Stimulated activated memory B cell treated with anti-CD40 and anti-IgM and Interleukin-4, amounts not matched to agents 10 μg/mL and 1 μg/mL and 100 μg/mL, for 72 hours (primary cell): ENCODE measurements around the gene MAPKAPK2.
"Not testable (repeated sequence)": the region's sequence is repeated elsewhere in the genome, so short reads cannot be mapped to it uniquely, and the experiment has no call there.

Source experiments
- ATAC-seq: fragments of 150-1000 bp; cut with Tn5 transposase; 2 replicates; pipeline ENCODE4 v1.10.0; 2021
- H3K27ac Mint-ChIP-seq: one replicate; pipeline ENCODE4 v1.8.0; 2022; ENCODE audit warnings: mild to moderate bottlenecking, mixed read lengths
- H3K27me3 Mint-ChIP-seq: one replicate; pipeline ENCODE4 v1.8.0; 2022; ENCODE audit warnings: mixed read lengths
- H3K36me3 Mint-ChIP-seq: one replicate; pipeline ENCODE4 v1.8.0; 2022; ENCODE audit warnings: mixed read lengths
- H3K4me1 Mint-ChIP-seq: one replicate; pipeline ENCODE4 v1.8.0; 2022; ENCODE audit warnings: mixed read lengths
- H3K4me3 Mint-ChIP-seq: one replicate; pipeline ENCODE4 v1.8.0; 2022; ENCODE audit warnings: mild to moderate bottlenecking, moderate library complexity, mixed read lengths
- H3K9me3 Mint-ChIP-seq: one replicate; pipeline ENCODE4 v1.8.0; 2022; ENCODE audit warnings: mixed read lengths

MAPKAPK2 gene

DNA sequence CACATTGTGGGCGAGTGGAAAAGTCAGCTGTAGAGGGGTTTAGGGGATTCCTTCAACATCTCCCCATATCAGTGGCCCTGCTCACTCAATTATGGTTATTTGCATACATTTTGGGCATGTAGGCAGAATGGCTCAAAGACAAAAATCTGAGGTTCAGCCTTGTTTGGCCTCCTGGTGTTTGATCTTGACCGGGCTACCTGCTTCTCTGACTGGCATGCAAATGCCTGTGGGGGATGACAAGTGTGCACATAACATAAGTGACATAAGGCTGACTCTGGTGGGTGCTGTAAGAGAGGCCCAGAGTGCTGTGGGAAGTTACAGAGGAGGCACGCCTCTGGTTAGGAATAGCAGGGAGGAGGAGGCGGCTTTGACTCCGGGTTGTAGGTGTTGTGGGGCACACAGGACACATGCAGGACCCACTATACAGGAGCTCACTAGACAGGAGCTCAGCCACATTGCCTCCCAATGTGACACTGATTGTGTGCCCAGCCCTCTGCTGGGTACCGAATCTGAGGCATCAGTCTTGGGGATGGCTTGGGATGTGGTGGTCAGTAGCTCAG is 56.5 kb downstream of the MAPKAPK2 start:
- H3K27me3 Mint-ChIP-seq, result no peaks in the 10 kb centered on the region
- H3K4me3 Mint-ChIP-seq, result no peak overlapping the region
- no peak for ATAC-seq
- H3K27ac Mint-ChIP-seq, result peak overlapping the region; percentile 26
- peaks cover 85% of the 10 kb centered on the region for H3K4me1 Mint-ChIP-seq
- H3K36me3 Mint-ChIP-seq, result no peaks in the 10 kb centered on the region
- no peaks in the 10 kb centered on the region for H3K9me3 Mint-ChIP-seq

GRCh38 chr1:206742719-206743383 is 58.1 kb downstream of the MAPKAPK2 start:
- Mint-ChIP-seq H3K9me3 (no peaks in the 10 kb centered on the region), H3K36me3 (no peaks in the 10 kb centered on the region), H3K27ac (peak overlapping the region; percentile 73), H3K4me3 (peak overlapping the region; percentile 15), H3K4me1 (peaks cover 68% of the 10 kb centered on the region), H3K27me3 (no peaks in the 10 kb centered on the region)
- ATAC-seq, result peak; percentile 40

- no peaks in the 10 kb centered on the region for H3K36me3 Mint-ChIP-seq
- no peaks in the 10 kb centered on the region for H3K27me3 Mint-ChIP-seq
- no peak overlapping the region for H3K4me3 Mint-ChIP-seq
- no peaks in the 10 kb centered on the region for H3K9me3 Mint-ChIP-seq
- peak overlapping the region; percentile 10 for H3K27ac Mint-ChIP-seq
- no peak for ATAC-seq
- H3K4me1 Mint-ChIP-seq, result peaks cover 50% of the 10 kb centered on the region
Measured at GRCh38 chr1:206744683-206745082, 60.0 kb downstream of the MAPKAPK2 start.

DNA sequence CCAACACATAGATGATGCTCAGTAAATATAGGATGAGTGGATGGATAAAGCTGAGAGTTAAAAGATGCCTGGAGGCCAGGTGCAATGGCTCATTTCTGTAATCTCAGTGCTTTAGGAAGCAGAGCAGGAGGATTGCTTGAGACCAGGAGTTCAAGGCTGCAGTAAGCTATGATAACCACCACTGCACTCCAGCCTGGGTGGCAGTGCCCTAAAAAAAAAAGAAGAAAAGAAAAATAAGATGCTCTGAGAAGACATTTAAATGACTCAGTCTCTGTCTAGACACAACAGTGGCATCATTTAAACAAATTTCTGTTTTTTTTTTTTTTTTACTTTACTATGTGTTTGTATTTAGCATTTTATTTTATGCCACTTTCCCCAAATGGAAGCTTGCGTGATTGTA is 60.6 kb downstream of the MAPKAPK2 start:
- no peaks in the 10 kb centered on the region for H3K9me3 Mint-ChIP-seq
- no peaks in the 10 kb centered on the region for H3K36me3 Mint-ChIP-seq
- no peak overlapping the region for H3K4me3 Mint-ChIP-seq
- no peak overlapping the region for H3K27ac Mint-ChIP-seq
- no peak for ATAC-seq
- peaks cover 45% of the 10 kb centered on the region for H3K4me1 Mint-ChIP-seq
- no peaks in the 10 kb centered on the region for H3K27me3 Mint-ChIP-seq

DNA sequence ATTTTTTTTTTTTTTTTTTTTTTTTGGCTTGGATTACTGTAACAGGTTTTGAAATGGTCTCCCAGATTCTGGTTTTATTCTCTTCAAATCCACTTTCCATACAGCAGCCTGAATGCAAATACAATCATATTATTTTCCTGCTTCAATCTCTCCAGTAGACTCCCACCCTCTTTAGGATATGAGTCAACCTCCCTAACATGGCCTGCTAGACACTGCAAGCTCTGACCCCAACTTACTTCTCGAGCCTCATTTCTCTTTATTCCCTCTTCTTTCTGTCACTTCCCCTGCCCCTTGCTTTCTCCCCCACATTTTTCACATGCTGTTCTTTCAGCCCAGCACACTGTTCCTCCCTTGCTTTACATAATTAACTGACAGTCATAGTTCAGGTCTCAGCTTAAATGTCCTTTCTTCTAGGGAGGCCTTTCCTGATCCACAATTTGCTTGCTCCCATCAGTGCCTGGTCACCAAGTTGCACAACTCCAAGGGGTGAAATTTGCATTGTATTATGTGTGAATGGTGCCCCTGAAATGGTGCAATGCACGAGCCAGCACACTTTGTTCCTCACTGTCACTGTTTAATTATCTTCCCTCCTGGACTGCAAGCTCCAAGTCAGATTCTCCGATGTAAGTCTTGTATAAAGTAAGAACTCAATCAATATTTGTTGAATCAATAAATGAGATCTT is 63.8 kb downstream of the MAPKAPK2 start:
- Mint-ChIP-seq H3K27ac (no peak overlapping the region), H3K9me3 (no peaks in the 10 kb centered on the region), H3K36me3 (no peaks in the 10 kb centered on the region), H3K4me3 (no peak overlapping the region), H3K27me3 (peaks cover 10% of the 10 kb centered on the region), H3K4me1 (peaks cover 23% of the 10 kb centered on the region)
- ATAC-seq, result no peak

- ATAC-seq, result no peak
- Mint-ChIP-seq H3K27me3 (peaks cover 10% of the 10 kb centered on the region), H3K9me3 (no peaks in the 10 kb centered on the region), H3K27ac (no peak overlapping the region), H3K4me3 (no peak overlapping the region), H3K36me3 (no peaks in the 10 kb centered on the region), H3K4me1 (peaks cover 9% of the 10 kb centered on the region)
Measured at GRCh38 chr1:206751891-206752290, 67.2 kb downstream of the MAPKAPK2 start.

- Mint-ChIP-seq H3K4me1 (peaks cover 9% of the 10 kb centered on the region), H3K4me3 (peak overlapping the region; percentile 18), H3K9me3 (no peaks in the 10 kb centered on the region), H3K27me3 (peaks cover 10% of the 10 kb centered on the region), H3K36me3 (no peaks in the 10 kb centered on the region), H3K27ac (no peak overlapping the region)
- ATAC-seq, result no peak
Measured at GRCh38 chr1:206752481-206752880, 67.8 kb downstream of the MAPKAPK2 start.

GRCh38 chr1:206753141-206753540 is 68.4 kb downstream of the MAPKAPK2 start:
- H3K9me3 Mint-ChIP-seq, result no peaks in the 10 kb centered on the region
- H3K4me1 Mint-ChIP-seq, result peaks cover 9% of the 10 kb centered on the region
- H3K4me3 Mint-ChIP-seq, result no peak overlapping the region
- peaks cover 10% of the 10 kb centered on the region for H3K27me3 Mint-ChIP-seq
- H3K36me3 Mint-ChIP-seq, result no peaks in the 10 kb centered on the region
- ATAC-seq, result no peak
- H3K27ac Mint-ChIP-seq, result no peak overlapping the region

DNA sequence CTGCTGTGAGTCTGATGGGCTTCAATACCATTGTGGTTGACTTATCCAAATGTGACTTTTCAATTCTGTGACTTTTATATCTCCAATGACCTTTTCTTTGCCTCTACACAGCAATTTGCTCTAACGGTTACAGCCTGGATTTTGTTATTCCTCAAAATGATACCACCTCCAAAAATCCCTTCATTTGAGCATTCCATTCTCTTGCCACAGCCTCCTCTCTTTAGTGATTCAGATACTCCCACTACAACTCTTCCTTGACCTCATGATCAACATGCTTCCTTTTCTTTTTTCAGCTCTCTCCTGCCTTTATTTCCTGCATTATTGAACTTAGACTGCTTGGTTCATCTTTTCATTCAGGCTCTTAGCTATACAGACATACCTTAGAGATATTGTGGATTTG is 69.3 kb downstream of the MAPKAPK2 start:
- ATAC-seq, result no peak
- Mint-ChIP-seq H3K27ac (no peak overlapping the region), H3K4me3 (no peak overlapping the region), H3K27me3 (peaks cover 10% of the 10 kb centered on the region), H3K4me1 (peaks cover 9% of the 10 kb centered on the region), H3K36me3 (no peaks in the 10 kb centered on the region), H3K9me3 (no peaks in the 10 kb centered on the region)

DNA sequence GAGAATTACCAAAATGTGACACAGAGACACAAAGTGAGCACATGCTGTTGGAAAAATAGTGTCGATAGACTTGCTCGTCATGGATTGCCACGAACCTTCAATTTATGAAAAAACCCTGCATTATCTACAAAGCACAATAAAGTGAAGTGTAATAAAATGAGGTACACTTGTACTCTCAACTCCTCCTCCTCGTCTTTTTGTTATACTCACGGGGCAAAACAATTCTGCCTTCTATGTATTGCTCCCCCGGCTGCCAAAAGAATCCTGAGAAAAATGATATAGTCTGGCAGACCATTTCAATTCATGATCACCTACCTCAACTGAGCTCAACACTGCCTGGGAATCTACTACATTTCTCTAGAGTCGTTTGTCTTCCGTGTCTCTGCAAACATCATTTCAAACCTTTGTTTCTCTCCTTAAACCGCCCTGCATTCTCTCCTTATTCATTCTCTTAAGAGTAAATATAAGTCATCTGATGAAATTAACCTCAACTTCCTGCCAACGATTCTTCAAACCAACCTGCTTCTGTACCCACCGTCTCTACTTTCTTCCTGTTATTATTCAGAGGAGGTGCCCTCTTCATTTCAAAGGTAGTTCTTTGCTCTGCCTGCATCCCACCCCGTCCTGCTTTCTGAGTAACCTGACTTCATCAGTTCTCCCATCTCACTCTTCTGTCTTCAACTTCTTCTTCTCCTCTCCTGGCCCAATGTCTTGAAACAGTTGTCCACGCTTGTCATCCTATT is 73.0 kb downstream of the MAPKAPK2 start:
- peak; percentile 67 for ATAC-seq
- Mint-ChIP-seq H3K27ac (no peak overlapping the region), H3K27me3 (peaks cover 5% of the 10 kb centered on the region), H3K36me3 (no peaks in the 10 kb centered on the region), H3K9me3 (no peaks in the 10 kb centered on the region), H3K4me1 (peaks cover 5% of the 10 kb centered on the region), H3K4me3 (no peak overlapping the region)

DNA sequence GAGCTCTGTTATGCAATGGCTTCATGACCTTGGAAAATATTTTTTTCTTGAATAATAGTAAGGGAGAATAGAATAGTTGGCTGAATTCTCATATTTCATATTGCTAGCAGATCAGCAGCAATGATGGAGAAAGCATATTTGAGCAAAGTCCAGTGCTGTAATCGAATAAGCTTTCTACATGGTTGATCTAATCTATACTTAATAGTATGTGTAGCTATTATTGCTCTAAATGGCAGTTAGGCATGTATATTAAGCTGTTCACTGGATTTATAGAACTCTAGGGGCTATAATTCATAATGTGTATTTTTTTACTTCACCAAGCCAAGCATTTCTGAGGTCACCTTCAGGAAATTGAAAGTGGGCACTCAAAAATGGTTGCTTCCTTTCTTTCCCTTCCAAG is 75.9 kb downstream of the MAPKAPK2 start:
- H3K27me3 Mint-ChIP-seq, result peaks cover 9% of the 10 kb centered on the region
- no peak for ATAC-seq
- H3K4me3 Mint-ChIP-seq, result no peak overlapping the region
- H3K9me3 Mint-ChIP-seq, result no peaks in the 10 kb centered on the region
- H3K4me1 Mint-ChIP-seq, result peaks cover under 1% of the 10 kb centered on the region
- no peak overlapping the region for H3K27ac Mint-ChIP-seq
- H3K36me3 Mint-ChIP-seq, result no peaks in the 10 kb centered on the region

- H3K27ac Mint-ChIP-seq, result no peak overlapping the region
- ATAC-seq, result no peak
- peaks cover 9% of the 10 kb centered on the region for H3K27me3 Mint-ChIP-seq
- no peaks in the 10 kb centered on the region for H3K36me3 Mint-ChIP-seq
- no peaks in the 10 kb centered on the region for H3K9me3 Mint-ChIP-seq
- H3K4me3 Mint-ChIP-seq, result no peak overlapping the region
- peaks cover 7% of the 10 kb centered on the region for H3K4me1 Mint-ChIP-seq
Measured at GRCh38 chr1:206761159-206761768, 76.6 kb downstream of the MAPKAPK2 start.

DNA sequence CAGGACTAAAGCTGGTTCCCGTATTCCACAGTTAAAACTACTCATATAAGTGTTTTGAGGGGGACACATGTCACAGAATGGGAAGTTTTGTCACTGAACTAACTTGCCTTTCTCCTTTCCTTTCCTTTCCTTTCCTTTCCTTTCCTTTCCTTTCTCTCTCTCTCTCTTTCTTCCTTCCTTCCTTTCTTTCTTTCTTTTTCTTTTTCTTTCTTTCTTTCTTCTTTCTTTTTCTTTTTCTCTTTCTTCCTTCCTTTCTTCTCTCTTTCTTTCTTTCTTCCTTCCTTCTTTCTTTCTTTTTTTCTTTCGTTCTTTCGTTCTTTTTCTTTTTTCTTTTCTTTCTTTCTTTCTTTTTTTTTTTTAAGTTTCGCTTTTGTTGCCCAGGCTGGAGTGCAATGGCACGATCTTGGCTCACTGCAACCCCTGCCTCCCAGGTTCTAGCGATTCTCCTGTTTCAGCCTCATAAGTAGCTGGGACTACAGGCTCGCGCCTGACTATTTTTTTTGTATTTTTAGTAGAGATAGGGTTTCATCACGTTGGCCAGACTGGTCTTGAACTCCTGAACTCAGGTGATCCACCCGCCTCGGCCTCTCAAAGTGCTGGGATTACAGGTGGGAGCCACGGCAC is 78.1 kb downstream of the MAPKAPK2 start:
- not testable (repeated sequence) for ATAC-seq, H3K36me3 Mint-ChIP-seq, H3K27me3 Mint-ChIP-seq, H3K9me3 Mint-ChIP-seq, H3K27ac Mint-ChIP-seq, H3K4me3 Mint-ChIP-seq
- H3K4me1 Mint-ChIP-seq, result peaks cover 18% of the 10 kb centered on the region

- H3K36me3 Mint-ChIP-seq, H3K9me3 Mint-ChIP-seq, H3K27me3 Mint-ChIP-seq, H3K4me3 Mint-ChIP-seq, ATAC-seq, H3K27ac Mint-ChIP-seq: not testable (repeated sequence)
- H3K4me1 Mint-ChIP-seq, result peaks cover 42% of the 10 kb centered on the region
Measured at GRCh38 chr1:206765771-206766170, 81.1 kb downstream of the MAPKAPK2 start.
